T-helper 2 cell (primary cell): Measurements from ENCODE around the gene PIK3IP1.
"Not testable (repeated sequence)": the region's sequence is repeated elsewhere in the genome, so short reads cannot be mapped to it uniquely, and the experiment has no call there.

Experiments
- DNase-seq, 5 experiments: peaks; one replicate each; pipeline versions ENCODE4 v3.0.0 to v3.0.0-alpha.2; 2012 to 2022

The PIK3IP1 gene

GRCh38 chr22:31248138-31248745 lies 44.0 kb downstream of the PIK3IP1 start:
- DNase-seq, result peak; percentile 25 to 91 (median 53)

- no peak for DNase-seq
Observed at GRCh38 chr22:31247726-31248125, 44.6 kb downstream of the PIK3IP1 start.

GRCh38 chr22:31246687-31247086 lies 45.6 kb downstream of the PIK3IP1 start:
- DNase-seq, result no peak

- not testable (repeated sequence) for DNase-seq
Observed at GRCh38 chr22:31245998-31246397, 46.3 kb downstream of the PIK3IP1 start.

- peak in 1 of 5 experiments; percentile 85 for DNase-seq
Observed at GRCh38 chr22:31244943-31245451, 47.3 kb downstream of the PIK3IP1 start.

GRCh38 chr22:31244046-31244942 lies 48.0 kb downstream of the PIK3IP1 start:
- no peak for DNase-seq

GRCh38 chr22:31243339-31244045 lies 48.8 kb downstream of the PIK3IP1 start:
- no peak for DNase-seq

GRCh38 chr22:31241936-31242335 lies 50.4 kb downstream of the PIK3IP1 start:
- DNase-seq, result no peak

GRCh38 chr22:31241200-31241599 lies 51.1 kb downstream of the PIK3IP1 start:
- no peak for DNase-seq

GRCh38 chr22:31239771-31240370 lies 52.4 kb downstream of the PIK3IP1 start:
- DNase-seq, result peak in 1 of 5 experiments; percentile 66

- DNase-seq, result peak in 1 of 5 experiments; percentile 57
Observed at GRCh38 chr22:31238057-31238456, 54.2 kb downstream of the PIK3IP1 start.

GRCh38 chr22:31236044-31236443 lies 56.2 kb downstream of the PIK3IP1 start:
- DNase-seq, result not testable (repeated sequence)

- no peak for DNase-seq
Observed at GRCh38 chr22:31235081-31235480, 57.2 kb downstream of the PIK3IP1 start.

GRCh38 chr22:31233001-31233400 lies 59.3 kb downstream of the PIK3IP1 start:
- no peak for DNase-seq
